A549 (cell line): ENCODE measurements around the gene SSBP3.

Experiments
- KDM1A ChIP-seq: fragments of 200-600 bp; sonication (generic); IDR thresholded peaks from 2 replicates; pipeline ENCODE4 v1.6.1; 2016; ENCODE audit warnings: low read depth, mild to moderate bottlenecking
- MAFK ChIP-seq: fragments of 450-650 bp; IDR thresholded peaks from 2 replicates; pipeline ENCODE4 v1.6.1; 2014; ENCODE audit not compliant: partially characterized antibody
- MAX ChIP-seq: IDR thresholded peaks from 2 replicates; pipeline ENCODE4 v1.6.1; 2012
- POLR2A ChIP-seq: IDR thresholded peaks from 2 replicates; pipeline ENCODE4 v1.6.1; 2012; ENCODE audit warnings: mild to moderate bottlenecking, low read length
- RARB ChIP-seq: fragments of 250-450 bp; sonication (Bioruptor Pico); IDR thresholded peaks from 2 replicates; pipeline ENCODE4 v1.8.0; 2021; ENCODE audit warnings: mild to moderate bottlenecking, moderate library complexity
- REST ChIP-seq: fragments of 200-600 bp; sonication (generic); IDR thresholded peaks from 2 replicates; pipeline ENCODE4 v1.6.1; 2016; ENCODE audit warnings: antibody characterized with exemption, mild to moderate bottlenecking, moderate library complexity
- ZSCAN20 ChIP-seq: fragments of 250-450 bp; sonication (Bioruptor Pico); IDR thresholded peaks from 2 replicates; pipeline ENCODE4 v1.8.0; 2022; ENCODE audit warnings: mild to moderate bottlenecking, moderate library complexity
- TF ChIP-seq, protein P1 (sequence below): fragments of >200 bp; sonication (Bioruptor Twin); formaldehyde crosslinking; IDR thresholded peaks from 3 replicates; pipeline ENCODE4 v1.5.1; 2016

DNA sequence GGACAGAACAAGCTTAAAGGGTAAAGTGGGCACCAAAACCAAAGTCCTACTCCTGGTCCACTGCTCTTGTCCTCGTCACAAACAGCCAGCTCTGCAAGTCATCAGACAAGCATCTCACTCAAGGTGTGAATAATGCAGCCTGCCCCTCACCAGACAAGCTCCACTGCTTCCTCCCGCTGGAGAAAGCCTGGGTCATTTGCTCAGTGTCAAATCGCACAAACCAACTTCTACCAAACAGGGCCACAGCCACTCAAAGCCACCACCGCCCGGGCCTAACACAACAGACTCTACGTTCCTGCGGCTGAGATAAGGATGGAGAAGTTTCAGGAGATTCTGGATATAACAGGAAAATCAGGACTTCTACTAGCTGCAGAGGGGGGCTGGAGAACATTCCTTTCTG is 3.3 kb downstream of the SSBP3 start:
- TF ChIP-seq, protein P1, sequence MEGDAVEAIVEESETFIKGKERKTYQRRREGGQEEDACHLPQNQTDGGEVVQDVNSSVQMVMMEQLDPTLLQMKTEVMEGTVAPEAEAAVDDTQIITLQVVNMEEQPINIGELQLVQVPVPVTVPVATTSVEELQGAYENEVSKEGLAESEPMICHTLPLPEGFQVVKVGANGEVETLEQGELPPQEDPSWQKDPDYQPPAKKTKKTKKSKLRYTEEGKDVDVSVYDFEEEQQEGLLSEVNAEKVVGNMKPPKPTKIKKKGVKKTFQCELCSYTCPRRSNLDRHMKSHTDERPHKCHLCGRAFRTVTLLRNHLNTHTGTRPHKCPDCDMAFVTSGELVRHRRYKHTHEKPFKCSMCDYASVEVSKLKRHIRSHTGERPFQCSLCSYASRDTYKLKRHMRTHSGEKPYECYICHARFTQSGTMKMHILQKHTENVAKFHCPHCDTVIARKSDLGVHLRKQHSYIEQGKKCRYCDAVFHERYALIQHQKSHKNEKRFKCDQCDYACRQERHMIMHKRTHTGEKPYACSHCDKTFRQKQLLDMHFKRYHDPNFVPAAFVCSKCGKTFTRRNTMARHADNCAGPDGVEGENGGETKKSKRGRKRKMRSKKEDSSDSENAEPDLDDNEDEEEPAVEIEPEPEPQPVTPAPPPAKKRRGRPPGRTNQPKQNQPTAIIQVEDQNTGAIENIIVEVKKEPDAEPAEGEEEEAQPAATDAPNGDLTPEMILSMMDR = no peak
- TF ChIP-seq ZSCAN20 (no peak), RARB (no peak), KDM1A (no peak), MAFK (no peak), REST (no peak), POLR2A (no peak), MAX (no peak)
